Right lobe of liver (tissue), 4 donors: ENCODE data around the gene AP5B1.

Experiments
- POLR2A ChIP-seq: fragments of 450-650 bp; IDR thresholded peaks from one replicate; pipeline ENCODE4 v1.6.1; 2017; ENCODE audit warnings: antibody characterized with exemption, mild to moderate bottlenecking
- TF ChIP-seq, protein P1 (sequence below), 4 donors: fragments of 200-600 bp in 3 of 4; fragments of 450-650 bp in 1 of 4; IDR thresholded peaks; one replicate each; pipeline versions ENCODE4 v1.5.1 to v1.8.0; 2016 to 2022; ENCODE audit warnings: antibody characterized with exemption in 4 of 4, mild to moderate bottlenecking in 2 of 4
- donor health status: DM: no; HTN: no; CAD: no.
- donor health status: DM: no; HTN: no; CAD: no.
- donor health status: DM: no; HTN: yes; CAD: no.

DNA sequence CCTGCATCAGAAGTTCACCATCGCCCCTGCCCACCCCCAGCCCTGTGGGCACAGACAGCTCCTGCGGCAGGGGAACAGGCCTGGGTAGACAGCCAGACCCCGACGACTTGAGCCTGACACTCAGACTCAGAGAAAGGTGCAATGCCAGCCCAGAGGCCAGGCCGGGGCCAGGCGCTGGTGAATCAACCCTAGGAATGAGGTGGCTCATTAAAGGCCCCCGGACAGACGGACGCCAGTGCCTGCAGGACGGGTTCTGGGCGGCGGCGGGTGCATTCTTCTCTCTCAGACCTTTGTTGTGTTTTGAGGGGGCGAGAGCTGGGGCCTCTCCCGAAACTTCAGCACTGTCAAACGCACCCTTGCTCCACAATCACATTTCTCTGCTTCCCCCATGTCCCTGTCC, 11.7 kb upstream of the AP5B1 start:
- TF ChIP-seq, protein P1, sequence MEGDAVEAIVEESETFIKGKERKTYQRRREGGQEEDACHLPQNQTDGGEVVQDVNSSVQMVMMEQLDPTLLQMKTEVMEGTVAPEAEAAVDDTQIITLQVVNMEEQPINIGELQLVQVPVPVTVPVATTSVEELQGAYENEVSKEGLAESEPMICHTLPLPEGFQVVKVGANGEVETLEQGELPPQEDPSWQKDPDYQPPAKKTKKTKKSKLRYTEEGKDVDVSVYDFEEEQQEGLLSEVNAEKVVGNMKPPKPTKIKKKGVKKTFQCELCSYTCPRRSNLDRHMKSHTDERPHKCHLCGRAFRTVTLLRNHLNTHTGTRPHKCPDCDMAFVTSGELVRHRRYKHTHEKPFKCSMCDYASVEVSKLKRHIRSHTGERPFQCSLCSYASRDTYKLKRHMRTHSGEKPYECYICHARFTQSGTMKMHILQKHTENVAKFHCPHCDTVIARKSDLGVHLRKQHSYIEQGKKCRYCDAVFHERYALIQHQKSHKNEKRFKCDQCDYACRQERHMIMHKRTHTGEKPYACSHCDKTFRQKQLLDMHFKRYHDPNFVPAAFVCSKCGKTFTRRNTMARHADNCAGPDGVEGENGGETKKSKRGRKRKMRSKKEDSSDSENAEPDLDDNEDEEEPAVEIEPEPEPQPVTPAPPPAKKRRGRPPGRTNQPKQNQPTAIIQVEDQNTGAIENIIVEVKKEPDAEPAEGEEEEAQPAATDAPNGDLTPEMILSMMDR (IDR thresholded peaks at IDR 0.05) = no peak
- no peak for TF ChIP-seq POLR2A
